Loucy (cell line): ENCODE data around the gene ANKRD9.

Experiments used
- H2AFZ ChIP-seq: fragments of 200-600 bp; sonication (generic); 2 replicates; pipeline ENCODE4 v1.6.0; 2016; ENCODE audit warnings: antibody characterized with exemption, mild to moderate bottlenecking, low read length, moderate library complexity
- H3F3A ChIP-seq: fragments of 200-600 bp; 2 replicates; pipeline ENCODE4 v1.6.0; 2016; ENCODE audit warnings: antibody characterized with exemption, low read depth, mild to moderate bottlenecking
- H3K27me3 ChIP-seq: fragments of 200-600 bp; sonication (generic); 2 replicates; pipeline ENCODE4 v1.6.1; 2014; ENCODE audit warnings: low read length, mild to moderate bottlenecking; ENCODE audit not compliant: insufficient read depth, poor library complexity, severe bottlenecking
- H3K36me3 ChIP-seq: fragments of 200-600 bp; sonication (generic); 2 replicates; pipeline ENCODE4 v1.6.1; 2016; ENCODE audit warnings: low read length; ENCODE audit not compliant: insufficient read depth
- H3K4me1 ChIP-seq: fragments of 200-600 bp; sonication (generic); 2 replicates; pipeline ENCODE4 v1.5.1; 2014; ENCODE audit warnings: low read length, mild to moderate bottlenecking; ENCODE audit not compliant: insufficient read depth, poor library complexity, severe bottlenecking
- H3K4me2 ChIP-seq: fragments of 200-600 bp; sonication (generic); 2 replicates; pipeline ENCODE4 v1.6.0; 2014; ENCODE audit warnings: antibody characterized with exemption, low read length, low read depth, mild to moderate bottlenecking; ENCODE audit not compliant: poor library complexity, severe bottlenecking
- H3K4me3 ChIP-seq: fragments of 200-600 bp; sonication (generic); 2 replicates; pipeline ENCODE4 v1.5.1; 2014; ENCODE audit warnings: low read length, mild to moderate bottlenecking, mixed read lengths; ENCODE audit not compliant: poor library complexity, severe bottlenecking
- H3K79me2 ChIP-seq: fragments of 200-600 bp; sonication (generic); 2 replicates; pipeline ENCODE4 v1.6.1; 2014; ENCODE audit warnings: low read length; ENCODE audit not compliant: insufficient read depth
- H3K9ac ChIP-seq: fragments of 200-600 bp; sonication (generic); 2 replicates; pipeline ENCODE4 v1.6.0; 2014; ENCODE audit warnings: mild to moderate bottlenecking, low read depth, low read length, moderate library complexity; ENCODE audit not compliant: poor library complexity, severe bottlenecking
- H3K9me2 ChIP-seq: fragments of 200-600 bp; sonication (generic); replicated peaks from 2 replicates; pipeline ENCODE4 v1.6.1; 2016; ENCODE audit warnings: low read depth, low read length, mixed read lengths
- H3K9me3 ChIP-seq: fragments of 200-600 bp; sonication (generic); 2 replicates; pipeline ENCODE4 v1.6.1; 2014; ENCODE audit warnings: mild to moderate bottlenecking, antibody characterized with exemption, low read length, low read depth; ENCODE audit not compliant: insufficient read depth
- H4K20me1 ChIP-seq: fragments of 200-600 bp; sonication (generic); 2 replicates; pipeline ENCODE4 v1.6.0; 2014; ENCODE audit warnings: antibody characterized with exemption, low read length, mild to moderate bottlenecking; ENCODE audit not compliant: insufficient read depth, poor library complexity, severe bottlenecking
- CTCF ChIP-seq: fragments of 200-600 bp; sonication (generic); conservative IDR thresholded peaks from 2 replicates; pipeline ENCODE4 v1.5.1; 2014; ENCODE audit warnings: mild to moderate bottlenecking, antibody characterized with exemption, low read length
- EZH2phosphoT487 ChIP-seq: fragments of 200-600 bp; IDR thresholded peaks from 2 replicates; pipeline ENCODE4 v1.6.1; 2018; ENCODE audit warnings: antibody characterized with exemption, mild to moderate bottlenecking, moderate library complexity, borderline replicate concordance

ANKRD9 gene

GRCh38 chr14:102508410-102508773 lies 1.2 kb downstream of the ANKRD9 start:
- Histone ChIP-seq H3K9me2 (no peaks in the 10 kb centered on the region), H3K4me1 (no peaks in the 10 kb centered on the region), H4K20me1 (no peaks in the 10 kb centered on the region), H2AFZ (no peak overlapping the region), H3K36me3 (no peaks in the 10 kb centered on the region), H3K79me2 (no peaks in the 10 kb centered on the region), H3K4me2 (no peak overlapping the region), H3K9ac (no peak overlapping the region), H3K4me3 (no peak overlapping the region), H3F3A (no peaks in the 10 kb centered on the region), H3K27me3 (no peaks in the 10 kb centered on the region), H3K9me3 (no peaks in the 10 kb centered on the region)
- TF ChIP-seq EZH2phosphoT487, result no peak
- TF ChIP-seq CTCF, result no peak

- H3K9me2 ChIP-seq, result no peaks in the 10 kb centered on the region
- no peaks in the 10 kb centered on the region for H3K36me3 ChIP-seq
- H3K27me3 ChIP-seq, result no peaks in the 10 kb centered on the region
- no peaks in the 10 kb centered on the region for H3K4me1 ChIP-seq
- H3K79me2 ChIP-seq, result no peaks in the 10 kb centered on the region
- no peak overlapping the region for H2AFZ ChIP-seq
- H4K20me1 ChIP-seq, result no peaks in the 10 kb centered on the region
- no peak overlapping the region for H3K9ac ChIP-seq
- H3K4me2 ChIP-seq, result no peak overlapping the region
- no peaks in the 10 kb centered on the region for H3F3A ChIP-seq
- TF ChIP-seq CTCF (peak; percentile 35), EZH2phosphoT487 (no peak)
- H3K9me3 ChIP-seq, result no peaks in the 10 kb centered on the region
- H3K4me3 ChIP-seq, result no peak overlapping the region
Observed at GRCh38 chr14:102507857-102508312, 1.7 kb downstream of the ANKRD9 start.

GRCh38 chr14:102507081-102507856 lies 2.3 kb downstream of the ANKRD9 start:
- Histone ChIP-seq H3K4me1 (no peaks in the 10 kb centered on the region), H3K4me3 (no peak overlapping the region), H3F3A (no peaks in the 10 kb centered on the region), H3K27me3 (no peaks in the 10 kb centered on the region), H3K9ac (no peak overlapping the region), H3K4me2 (no peak overlapping the region), H4K20me1 (no peaks in the 10 kb centered on the region), H3K9me2 (no peaks in the 10 kb centered on the region), H2AFZ (no peak overlapping the region), H3K79me2 (no peaks in the 10 kb centered on the region), H3K36me3 (no peaks in the 10 kb centered on the region), H3K9me3 (no peaks in the 10 kb centered on the region)
- TF ChIP-seq EZH2phosphoT487 (no peak), CTCF (no peak)
